ENCODE measurements around the gene GPER1.

Gene GPER1

DNA sequence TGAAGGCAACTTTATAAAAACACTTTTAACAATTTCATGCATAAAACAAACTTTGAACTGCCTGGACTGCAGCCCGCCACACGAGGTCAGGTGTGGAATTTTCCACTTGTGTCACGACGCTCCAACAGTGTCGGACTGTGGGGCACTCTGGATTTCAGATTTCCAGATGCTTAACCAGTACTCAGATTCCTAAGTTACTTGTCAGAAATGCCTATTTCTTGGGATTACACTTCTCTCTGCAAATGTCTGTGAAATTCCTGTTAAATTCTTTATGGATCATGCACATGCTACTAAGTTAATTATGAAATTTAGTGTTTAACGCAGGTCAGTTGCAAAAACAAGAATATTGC lies 473 bp upstream of the GPER1 start:
- DNase-seq (ENCODE audit: low read depth, low spot score) = no peak

DNA sequence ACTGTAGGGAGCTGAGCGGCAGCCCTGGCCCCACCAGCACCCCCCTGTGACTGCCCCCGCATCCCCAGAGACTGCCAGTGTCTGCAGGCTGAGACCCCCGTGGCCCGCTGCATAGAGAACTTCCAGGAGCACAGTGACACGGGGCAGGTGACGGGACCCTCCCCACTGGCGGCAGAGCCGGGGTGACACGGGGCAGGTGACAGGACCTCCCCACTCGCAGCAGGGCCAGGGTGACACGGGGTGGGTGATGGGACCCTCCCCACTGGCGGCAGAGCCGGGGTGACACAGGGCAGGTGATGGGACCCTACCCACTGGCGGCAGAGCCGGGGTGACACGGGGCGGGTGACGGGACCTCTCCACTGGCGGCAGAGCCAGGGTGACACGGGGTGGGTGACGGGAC lies 2.3 kb downstream of the GPER1 start:
- no peak for DNase-seq (ENCODE audit: low read depth, low spot score)

DNA sequence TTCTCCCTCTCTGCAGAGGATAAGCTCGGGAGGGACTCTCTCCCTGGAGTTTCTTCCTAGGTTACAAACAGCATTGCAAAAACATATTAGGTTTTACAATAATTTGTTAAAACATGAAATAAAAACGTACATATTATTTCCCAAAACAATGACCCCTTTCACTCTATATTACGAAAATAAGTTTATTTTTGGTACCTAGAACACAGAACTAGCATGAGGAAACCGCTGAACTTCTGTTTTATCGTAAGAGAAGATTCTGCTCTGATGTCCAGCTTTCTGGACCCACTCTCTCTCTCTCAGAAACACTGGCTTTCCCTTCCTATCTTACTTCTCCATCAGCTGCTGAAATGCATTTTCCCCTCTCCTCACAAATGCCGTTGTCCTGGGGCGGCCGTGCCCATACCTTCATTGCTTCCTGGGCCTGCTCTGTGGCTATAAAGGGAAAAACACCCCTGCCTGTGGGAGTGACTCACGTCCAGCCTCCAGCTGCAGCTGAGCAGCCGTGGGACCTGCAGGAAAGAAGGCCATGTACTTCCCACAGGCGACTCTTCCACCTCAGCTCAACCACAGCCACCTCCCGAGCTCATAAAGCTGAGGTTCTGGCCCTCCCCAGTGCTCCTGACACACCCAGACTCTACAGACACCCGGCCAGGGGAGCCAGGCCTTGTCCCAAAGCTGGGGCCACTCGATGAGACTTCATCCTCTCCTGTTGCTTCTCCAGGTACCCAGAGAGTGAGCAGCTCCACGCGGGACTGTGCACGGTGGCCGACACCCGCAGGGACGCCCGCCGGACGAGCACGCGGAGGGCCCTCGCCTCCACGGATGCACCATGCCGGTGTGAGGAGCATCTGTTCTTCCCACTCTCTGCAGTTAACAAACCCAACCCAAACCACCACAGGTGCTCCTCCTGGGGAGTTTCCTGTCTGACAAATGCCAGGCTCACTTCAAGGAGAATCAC lies 3.1 kb downstream of the GPER1 start:
- DNase-seq (ENCODE audit: low read depth, low spot score) = no peak

DNA sequence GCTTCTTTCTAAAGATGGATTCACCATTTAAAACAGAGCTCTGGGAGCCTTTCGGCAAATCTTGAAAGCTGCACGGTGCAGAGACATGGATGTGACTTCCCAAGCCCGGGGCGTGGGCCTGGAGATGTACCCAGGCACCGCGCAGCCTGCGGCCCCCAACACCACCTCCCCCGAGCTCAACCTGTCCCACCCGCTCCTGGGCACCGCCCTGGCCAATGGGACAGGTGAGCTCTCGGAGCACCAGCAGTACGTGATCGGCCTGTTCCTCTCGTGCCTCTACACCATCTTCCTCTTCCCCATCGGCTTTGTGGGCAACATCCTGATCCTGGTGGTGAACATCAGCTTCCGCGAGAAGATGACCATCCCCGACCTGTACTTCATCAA lies 3.7 kb downstream of the GPER1 start:
- no peak for DNase-seq (ENCODE audit: low read depth, low spot score)

DNA sequence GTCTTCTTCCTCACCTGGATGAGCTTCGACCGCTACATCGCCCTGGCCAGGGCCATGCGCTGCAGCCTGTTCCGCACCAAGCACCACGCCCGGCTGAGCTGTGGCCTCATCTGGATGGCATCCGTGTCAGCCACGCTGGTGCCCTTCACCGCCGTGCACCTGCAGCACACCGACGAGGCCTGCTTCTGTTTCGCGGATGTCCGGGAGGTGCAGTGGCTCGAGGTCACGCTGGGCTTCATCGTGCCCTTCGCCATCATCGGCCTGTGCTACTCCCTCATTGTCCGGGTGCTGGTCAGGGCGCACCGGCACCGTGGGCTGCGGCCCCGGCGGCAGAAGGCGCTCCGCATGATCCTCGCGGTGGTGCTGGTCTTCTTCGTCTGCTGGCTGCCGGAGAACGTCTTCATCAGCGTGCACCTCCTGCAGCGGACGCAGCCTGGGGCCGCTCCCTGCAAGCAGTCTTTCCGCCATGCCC lies 4.3 kb downstream of the GPER1 start:
- no peak for DNase-seq (ENCODE audit: low read depth, low spot score)

DNA sequence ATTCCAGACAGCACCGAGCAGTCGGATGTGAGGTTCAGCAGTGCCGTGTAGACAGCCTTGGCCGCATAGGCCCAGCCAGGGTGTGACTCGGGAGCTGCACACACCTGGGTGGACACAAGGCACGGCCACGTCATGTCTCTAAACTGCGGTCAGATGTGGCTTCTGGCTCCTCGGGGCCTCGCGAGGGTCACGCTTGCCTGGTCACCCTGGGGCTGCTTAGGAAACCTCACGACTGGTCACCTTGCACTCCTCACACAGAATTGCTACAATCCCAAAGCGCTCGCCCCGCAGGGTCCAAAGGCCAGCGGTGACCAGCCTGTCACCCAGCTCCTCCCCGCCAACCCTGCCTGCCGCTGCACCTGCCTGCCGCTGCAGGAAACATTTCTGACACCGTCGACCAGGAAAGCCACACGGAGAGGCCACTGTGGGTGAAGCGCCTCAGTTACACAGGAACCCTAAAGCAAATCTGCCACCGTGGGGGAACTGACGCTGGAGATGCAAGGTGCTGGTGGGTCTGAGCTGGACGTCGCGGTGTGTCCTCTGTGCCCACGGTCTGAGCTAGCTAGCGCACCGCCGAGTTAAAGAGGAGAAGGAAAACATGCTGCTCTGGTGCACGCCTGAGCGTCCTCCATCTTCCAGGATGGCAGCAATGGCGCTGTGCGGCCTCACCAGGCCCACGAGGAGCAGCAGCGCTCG lies 5.0 kb downstream of the GPER1 start:
- no peak for DNase-seq (ENCODE audit: low read depth, low spot score)

DNA sequence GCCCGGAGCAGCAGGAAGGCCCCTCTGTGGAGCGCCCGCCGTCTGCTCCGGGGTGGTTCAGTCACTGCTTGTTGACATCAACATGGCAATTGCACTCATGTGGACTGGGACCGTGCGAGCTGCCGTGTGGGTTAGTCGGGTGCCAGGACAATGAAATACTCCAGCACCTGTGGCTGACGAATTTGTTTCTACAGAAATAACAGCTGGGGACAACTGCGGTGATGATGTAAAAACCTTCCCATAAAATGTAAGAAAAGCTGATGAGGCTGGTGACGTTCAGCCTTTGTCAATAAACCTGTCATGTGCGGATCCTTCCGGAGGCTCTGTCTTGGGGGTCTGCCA lies 5.6 kb downstream of the GPER1 start:
- no peak for DNase-seq (ENCODE audit: low read depth, low spot score)

DNA sequence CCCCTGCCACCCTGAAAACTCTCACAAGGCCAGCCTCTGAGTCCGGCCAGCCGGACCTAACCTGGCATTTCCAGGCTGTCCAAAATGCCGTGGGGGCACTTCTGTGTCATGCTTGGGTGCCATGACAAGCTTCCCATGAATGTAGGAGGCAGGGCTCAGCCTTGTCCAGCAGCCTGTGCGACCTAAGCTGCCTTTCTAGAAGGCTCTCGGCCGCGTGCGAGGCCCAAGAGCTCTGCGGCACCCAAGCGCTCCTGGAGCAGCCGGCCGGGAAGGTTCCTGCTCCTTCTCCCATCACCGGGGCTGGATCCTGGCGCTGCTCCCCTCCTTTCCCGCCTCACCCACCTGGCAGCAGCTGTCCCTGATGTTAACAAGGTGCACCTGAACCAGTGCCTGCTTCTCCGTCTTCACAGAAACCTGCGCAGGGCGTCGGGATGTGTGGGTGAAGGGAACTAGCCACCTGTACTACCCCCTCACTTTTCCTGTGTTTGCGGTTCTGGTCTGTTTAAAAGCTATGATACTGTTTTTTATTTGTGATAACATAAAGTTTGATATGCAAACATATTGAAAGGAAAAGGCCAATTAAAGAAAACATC lies 6.1 kb downstream of the GPER1 start:
- DNase-seq (ENCODE audit: low read depth, low spot score) = no peak

DNA sequence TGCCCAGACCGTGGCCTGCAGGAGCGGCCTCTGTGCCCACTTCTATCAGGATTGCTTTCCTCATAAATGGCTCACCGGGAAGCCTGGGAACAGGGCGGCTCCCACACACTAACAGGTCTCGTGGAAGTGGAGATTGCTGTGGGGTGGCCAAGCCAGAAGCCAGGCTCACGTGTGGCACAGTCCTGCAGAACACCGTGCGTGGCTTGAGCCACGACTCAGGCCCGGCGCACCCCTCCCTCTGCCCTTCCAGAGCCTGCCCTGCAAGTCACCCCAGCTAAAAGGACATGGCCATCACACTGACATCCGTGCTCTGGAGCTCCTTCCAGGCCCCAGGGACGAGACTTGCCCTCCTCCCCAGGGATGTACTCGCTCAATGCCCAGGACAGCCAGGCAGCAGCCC lies 7.0 kb downstream of the GPER1 start:
- DNase-seq (ENCODE audit: low read depth, low spot score) = no peak

DNA sequence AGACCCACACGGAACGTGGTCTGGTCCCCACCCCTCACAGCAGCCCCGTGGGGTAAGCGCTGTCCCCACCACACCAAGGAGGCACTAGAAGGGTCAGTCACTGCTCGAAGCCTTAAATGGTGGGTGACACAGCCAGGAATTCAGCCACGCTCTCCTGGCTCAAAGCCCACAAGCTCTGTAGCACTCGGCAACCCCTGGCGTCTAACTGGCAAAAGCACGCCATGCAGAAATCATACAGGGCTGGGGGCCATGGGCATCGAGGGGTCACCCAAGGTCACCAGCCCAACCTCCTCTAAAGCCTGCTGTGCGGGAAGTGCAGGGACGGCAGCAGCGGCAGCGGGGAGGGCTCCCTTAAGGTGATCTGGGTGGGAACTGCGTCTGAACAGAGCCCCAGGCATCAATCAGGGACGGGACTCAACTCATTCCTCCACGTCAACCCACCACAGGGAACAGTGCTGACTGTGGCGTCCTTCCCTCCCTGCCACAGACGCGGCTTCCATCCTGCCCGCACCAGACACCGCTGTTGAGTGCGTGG lies 7.8 kb downstream of the GPER1 start:
- no peak for DNase-seq (ENCODE audit: low read depth, low spot score)

DNA sequence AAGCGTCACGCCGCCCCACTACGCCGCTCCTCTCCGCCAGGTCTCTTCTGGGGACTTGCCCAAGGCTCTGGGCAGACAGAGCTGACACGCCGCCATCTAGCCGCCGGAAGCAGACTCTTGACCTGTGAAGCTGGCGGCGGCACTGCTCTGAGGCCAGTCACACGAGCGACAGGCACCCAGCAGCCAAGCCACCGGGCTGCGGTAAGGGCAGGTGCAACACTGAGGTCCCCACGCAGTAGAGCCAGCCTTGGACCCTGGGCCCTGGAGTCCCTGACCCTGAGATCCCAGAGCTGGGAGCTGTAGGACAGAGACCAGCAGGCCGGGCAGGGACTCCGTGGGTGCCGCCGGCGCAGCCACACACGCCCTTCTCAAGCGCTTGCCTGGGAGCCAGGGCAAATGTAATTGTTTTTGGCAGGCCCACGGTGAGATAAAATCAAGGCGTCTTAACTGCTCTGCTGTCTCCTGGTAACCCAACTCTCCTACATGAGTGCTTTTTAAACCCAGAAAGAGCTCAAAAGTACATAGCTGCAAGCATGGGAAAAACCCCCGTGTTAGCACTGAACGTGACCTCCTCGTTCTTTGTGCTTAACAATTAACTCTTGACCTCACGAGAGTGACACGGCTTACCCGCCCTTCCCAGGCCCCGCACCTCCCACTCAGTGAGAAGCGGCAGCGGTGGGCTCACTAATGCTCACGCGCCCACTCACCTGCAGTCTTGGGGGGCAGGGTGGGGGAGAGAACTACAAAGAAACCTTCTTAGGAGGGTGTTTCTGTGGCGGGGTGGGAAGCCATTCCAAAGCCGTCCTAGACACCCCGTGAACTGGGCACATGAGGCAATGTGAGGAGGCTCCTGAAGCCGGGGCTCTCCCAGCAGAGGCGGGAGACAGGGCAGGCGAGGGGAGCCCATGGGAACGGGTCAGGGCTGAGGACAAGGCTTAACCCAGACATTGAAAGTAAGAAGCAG lies 8.5 kb downstream of the GPER1 start:
- no peak for DNase-seq (ENCODE audit: low read depth, low spot score)

DNA sequence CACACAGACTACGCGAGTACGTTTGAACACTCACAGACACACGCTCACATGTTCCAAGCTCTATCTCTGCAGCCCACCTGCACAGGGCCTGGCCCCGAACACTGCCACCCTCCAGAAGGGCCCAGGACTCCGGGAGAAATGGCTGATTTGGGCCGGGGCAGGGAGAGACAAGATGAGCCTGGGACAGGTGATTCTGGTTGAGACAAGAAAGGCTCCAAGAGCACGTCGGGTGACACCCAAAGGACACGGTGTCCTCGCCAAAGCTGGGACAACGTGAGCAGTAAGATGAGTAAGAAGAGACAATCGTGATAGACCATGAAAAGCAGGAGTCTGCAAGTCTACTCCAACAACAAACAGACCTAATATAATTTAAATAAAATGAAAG lies 9.2 kb downstream of the GPER1 start:
- no peak for DNase-seq (ENCODE audit: low read depth, low spot score)

DNA sequence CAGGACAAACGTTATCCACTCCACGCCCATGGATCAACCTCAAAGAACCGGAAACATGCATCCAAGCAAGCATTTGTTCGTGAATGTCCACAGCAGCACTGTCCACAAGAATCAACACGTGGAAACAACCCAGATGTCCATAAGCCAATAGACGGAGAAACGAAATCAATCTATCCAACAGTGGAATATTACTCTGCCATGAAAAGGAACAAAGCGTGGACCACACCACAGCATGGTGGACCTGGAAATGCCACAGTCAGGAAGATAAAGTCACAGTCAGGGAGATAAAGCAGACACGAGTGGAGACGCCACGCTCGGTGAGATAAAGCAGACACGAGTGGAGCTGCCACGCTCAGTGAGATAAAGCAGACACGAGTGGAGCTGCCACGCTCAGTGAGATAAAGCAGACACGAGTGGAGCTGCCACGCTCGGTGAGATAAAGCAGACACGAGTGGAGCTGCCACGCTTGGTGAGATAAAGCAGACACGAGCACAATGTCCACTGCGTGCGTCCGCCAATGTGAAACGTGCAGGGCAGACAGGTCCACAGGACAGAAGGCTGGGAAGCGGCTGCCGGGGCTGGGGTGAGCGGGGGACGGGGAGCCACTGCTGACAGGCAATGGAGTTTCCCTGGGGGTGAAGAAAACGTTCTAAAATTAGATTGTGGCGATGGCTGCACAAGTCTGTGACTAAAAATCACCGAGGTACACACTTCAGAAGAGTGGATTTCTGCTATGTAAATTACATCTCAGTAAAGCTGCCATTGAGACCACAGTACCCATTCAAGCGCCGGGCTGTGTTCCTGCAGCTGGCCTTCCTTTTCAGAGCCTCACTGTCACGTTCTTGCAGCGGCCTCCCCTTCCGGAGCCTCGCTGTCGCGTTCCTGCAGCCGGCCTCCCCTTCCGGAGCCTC lies 10.6 kb downstream of the GPER1 start:
- DNase-seq (ENCODE audit: low read depth, low spot score) = no peak

DNA sequence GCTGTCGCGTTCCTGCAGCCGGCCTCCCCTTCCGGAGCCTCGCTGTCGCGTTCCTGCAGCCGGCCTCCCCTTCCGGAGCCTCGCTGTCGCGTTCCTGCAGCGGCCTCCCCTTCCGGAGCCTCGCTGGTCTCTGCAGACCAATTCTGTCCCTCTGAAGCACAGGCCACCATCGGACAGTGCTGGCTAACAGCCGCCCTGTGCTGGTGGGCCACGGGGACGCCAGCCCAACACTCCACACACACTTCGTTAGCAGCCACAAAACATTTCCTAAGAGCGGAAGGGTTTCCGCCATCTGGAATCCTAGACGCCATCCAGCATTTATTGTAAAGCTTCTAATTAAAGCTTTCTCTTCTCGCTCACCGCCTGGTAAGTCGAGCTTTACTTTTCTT lies 11.2 kb downstream of the GPER1 start:
- no peak for DNase-seq (ENCODE audit: low read depth, low spot score)

DNA sequence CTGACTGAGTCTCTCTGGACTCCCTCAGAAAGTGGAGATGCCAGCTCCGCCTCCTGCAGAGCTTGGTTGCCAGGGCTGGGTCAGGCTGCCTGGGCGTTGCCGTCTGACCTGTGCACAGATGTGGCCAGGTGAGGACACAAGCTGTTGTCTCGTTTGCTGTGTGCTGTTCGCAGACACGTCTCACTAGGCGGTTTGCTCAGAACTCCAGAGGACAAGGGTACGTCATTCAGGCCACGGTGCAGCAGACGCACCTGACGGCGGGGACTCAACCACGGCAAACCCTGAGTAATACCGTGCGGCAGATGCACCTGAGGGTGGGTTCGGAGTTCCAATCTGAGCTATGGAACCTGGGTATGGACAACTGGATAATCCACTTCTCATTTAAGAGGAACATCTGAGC lies 11.7 kb downstream of the GPER1 start:
- DNase-seq (ENCODE audit: low read depth, low spot score) = no peak

DNA sequence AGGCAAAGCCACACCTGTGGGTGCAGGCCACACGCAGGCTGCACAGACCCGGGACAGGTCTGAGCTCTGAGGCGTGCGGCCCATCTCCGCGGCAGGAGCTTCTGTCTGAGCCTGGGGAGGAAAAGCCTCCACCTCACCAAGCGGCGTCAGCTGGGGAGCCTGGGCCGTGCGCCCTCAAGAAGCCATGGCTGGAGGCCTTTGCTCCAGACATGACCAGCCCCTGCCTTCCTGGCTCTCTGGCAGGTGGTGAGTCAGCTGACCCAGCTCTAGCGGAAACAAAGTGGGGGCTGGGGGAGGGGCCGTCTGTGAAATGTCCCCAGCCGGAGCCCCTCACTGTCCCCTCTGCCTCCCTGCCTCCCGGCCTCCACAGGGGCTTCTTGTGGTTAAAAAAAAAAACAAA lies 12.5 kb downstream of the GPER1 start:
- no peak for DNase-seq (ENCODE audit: low read depth, low spot score)

DNA sequence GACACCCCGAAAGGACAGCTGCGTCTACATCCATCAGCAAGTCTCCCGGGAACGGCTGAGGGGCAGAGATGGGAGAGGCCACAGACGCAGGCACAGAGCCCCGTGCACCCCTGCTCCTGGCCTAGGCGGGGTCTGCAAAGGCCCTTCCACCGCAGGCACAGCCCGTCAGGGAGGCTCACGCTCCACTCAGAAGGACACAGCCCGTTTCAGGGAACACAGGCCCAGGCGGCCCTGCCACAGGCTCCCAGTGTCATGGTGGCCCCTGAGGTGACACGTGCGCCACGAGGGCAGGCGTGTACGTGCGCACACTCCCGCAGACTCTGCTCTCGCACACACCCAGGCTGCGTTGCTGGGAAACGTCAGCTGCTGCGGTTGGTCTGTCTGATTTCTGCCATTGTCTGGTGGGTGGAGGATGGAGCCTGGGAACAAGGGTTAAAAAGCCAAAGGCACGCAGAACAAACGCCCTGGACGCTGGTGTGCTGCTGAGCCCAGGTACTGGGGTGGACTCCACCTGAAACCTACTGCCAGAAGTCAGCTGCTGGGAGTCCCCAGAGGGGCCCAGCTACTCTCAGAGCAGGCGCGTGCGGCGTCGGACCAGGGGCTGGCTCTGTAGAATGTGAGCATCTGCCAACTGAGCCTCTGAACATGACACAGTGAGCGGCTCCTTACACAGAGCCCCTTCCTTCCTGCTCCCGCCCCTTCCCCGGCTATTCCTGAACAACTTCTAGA lies 13.1 kb downstream of the GPER1 start:
- DNase-seq (ENCODE audit: low read depth, low spot score) = no peak

DNA sequence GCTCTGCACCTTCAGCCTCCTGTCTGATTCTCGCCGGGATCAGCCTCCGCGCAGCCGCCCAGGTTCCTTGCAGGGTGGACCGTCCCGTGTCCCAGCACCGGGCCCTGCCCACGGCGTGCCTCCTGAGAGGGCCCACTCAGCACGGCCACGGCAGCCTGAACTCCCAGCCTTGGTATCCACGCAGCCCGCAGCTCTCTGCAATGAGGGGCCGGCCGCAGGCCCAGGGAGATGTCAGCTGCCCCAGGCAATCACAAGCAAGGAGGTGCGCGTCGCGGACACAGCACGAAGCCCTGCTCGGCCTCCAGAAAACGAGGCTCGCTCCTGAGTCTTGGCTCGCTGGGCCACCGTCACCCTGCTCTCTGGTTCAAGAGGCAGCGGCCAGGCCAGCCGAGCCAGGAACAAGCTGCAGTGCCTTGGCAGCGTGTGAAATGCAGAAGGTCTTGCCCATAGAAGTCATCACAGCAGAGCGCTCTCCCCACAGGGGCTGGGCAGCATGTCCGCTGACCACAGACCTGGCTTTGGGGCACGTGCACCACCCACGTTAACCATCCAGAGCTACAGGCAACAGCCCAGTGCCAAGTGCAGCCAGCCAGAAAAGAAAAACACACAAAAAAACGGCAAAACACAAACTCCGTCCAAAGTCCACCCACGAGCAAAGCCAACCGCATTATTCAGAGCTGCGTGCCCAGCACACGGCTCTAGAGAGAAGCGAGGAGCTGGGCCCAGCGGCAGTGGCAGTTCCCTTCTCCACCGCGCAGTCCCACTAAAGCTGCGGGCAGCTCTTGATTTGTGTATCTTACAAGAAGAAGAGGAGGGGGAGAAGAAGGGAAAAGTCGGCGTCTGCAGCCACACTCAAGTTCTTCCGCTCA lies 13.9 kb downstream of the GPER1 start:
- DNase-seq (ENCODE audit: low read depth, low spot score) = no peak
